ENCODE results near the gene SPAG17.

DNA sequence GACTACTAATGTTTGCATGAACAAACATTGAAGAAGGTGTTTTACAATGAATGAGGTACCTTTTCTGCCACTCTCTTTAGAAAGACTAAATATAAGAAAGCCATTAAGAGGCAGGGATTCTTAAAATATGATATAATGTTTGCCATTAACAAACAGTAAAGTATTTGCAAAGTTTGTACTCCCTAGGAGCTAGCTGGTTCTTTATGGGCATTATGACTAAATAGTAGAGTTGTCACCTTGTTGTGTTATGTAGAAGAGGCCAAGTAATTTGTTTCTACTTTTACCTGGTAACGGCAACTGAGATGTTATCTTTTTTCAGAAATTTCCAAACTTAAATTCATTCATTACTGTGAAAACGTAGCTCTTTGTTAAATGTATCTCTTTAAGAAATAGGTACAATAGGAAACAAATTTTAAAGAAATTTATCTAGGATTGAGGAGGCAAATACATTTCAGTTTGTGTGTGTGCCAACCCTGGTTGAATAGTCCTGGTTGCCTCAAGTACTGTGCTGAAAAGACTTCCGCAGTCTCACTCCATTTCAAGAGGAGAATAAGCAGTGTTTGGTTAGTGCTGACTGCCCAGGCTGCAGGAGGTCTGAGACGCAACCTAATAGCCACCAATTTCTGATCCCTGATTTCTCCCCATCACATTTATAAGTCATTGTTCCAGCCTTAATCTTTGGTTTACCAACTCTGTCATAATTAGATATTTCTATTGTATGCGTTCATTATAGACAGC, 203.4 kb downstream of the SPAG17 start:
- TF ChIP-seq, protein P1, sequence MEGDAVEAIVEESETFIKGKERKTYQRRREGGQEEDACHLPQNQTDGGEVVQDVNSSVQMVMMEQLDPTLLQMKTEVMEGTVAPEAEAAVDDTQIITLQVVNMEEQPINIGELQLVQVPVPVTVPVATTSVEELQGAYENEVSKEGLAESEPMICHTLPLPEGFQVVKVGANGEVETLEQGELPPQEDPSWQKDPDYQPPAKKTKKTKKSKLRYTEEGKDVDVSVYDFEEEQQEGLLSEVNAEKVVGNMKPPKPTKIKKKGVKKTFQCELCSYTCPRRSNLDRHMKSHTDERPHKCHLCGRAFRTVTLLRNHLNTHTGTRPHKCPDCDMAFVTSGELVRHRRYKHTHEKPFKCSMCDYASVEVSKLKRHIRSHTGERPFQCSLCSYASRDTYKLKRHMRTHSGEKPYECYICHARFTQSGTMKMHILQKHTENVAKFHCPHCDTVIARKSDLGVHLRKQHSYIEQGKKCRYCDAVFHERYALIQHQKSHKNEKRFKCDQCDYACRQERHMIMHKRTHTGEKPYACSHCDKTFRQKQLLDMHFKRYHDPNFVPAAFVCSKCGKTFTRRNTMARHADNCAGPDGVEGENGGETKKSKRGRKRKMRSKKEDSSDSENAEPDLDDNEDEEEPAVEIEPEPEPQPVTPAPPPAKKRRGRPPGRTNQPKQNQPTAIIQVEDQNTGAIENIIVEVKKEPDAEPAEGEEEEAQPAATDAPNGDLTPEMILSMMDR (conservative IDR thresholded peaks at IDR 0.05; ENCODE audit: low read depth, low read length): no peak
- TF ChIP-seq RCOR1 (IDR thresholded peaks at IDR 0.05; ENCODE audit: insufficient replicate concordance, low read length) (no peak), RFX5 (IDR thresholded peaks at IDR 0.05; ENCODE audit: low read depth, low read length) (no peak), FOS (IDR thresholded peaks at IDR 0.05; ENCODE audit: low read depth, low read length) (no peak), POLR2A (IDR thresholded peaks at IDR 0.05; ENCODE audit: low read depth, low read length) (no peak), USF2 (IDR thresholded peaks at IDR 0.05; ENCODE audit: low read depth, low read length) (no peak), CHD1 (IDR thresholded peaks at IDR 0.05; ENCODE audit: low read depth, low read length) (no peak), RAD21 (IDR thresholded peaks at IDR 0.05; ENCODE audit: low read length) (no peak)

Data from IMR-90 (cell line).